SJSA1 (cell line): ENCODE results near the gene RTN4IP1. TPM values are rescaled to one million over a fixed set of nuclear protein-coding genes. Genes with fewer than 3 reads are reported as not detected.

ENCODE experiments used
- DNase-seq, 2 experiments: peaks; one replicate each; pipeline ENCODE4 v3.0.0-alpha.2; 2015 to 2020; ENCODE audit warnings: low spot score in 2 of 2, low read depth in 1 of 2
- H3K27ac ChIP-seq: fragments of 250-450 bp; sonication (Bioruptor Pico); 2 replicates; pipeline ENCODE4 v1.5.1; 2020; ENCODE audit warnings: mild to moderate bottlenecking, moderate library complexity
- H3K27me3 ChIP-seq: fragments of 250-450 bp; sonication (Bioruptor Pico); replicated peaks from 2 replicates; pipeline ENCODE4 v1.5.1; 2020; ENCODE audit warnings: mild to moderate bottlenecking, moderate library complexity
- H3K36me3 ChIP-seq: fragments of 250-450 bp; sonication (Bioruptor Pico); 2 replicates; pipeline ENCODE4 v1.5.1; 2020; ENCODE audit warnings: mild to moderate bottlenecking
- H3K4me1 ChIP-seq: fragments of 250-450 bp; sonication (Bioruptor Pico); replicated peaks from 2 replicates; pipeline ENCODE4 v1.6.1; 2021; ENCODE audit warnings: mild to moderate bottlenecking
- H3K4me3 ChIP-seq: fragments of 250-450 bp; sonication (Bioruptor Pico); 2 replicates; pipeline ENCODE4 v1.5.1; 2020; ENCODE audit warnings: mild to moderate bottlenecking
- H3K9me3 ChIP-seq: fragments of 250-450 bp; sonication (Bioruptor Pico); replicated peaks from 2 replicates; pipeline ENCODE4 v1.5.1; 2020; ENCODE audit warnings: mild to moderate bottlenecking
- total RNA-seq: library from RNA; depleted of rRNA; stranded (reverse); fragments of >200 nt; shearing (Covaris generic); gene quantifications from 2 replicates; pipeline ENCODE4 v1.2.3, GENCODE V29; 2014; rRNA removed

RTN4IP1 gene
- total RNA-seq, 1 experiment from 2014 or later, result 12.8 TPM

GRCh38 chr6:106525882-106526275 lies 103.4 kb downstream of the RTN4IP1 start:
- H3K27ac ChIP-seq, result peak overlapping the region; percentile 33; the same call in 1 of the 2 replicates
- H3K9me3 ChIP-seq, result no peaks in the 10 kb centered on the region
- DNase-seq, result no peak
- H3K36me3 ChIP-seq, result peaks cover 3% of the 10 kb centered on the region
- H3K4me3 ChIP-seq, result no peak overlapping the region
- no peaks in the 10 kb centered on the region for H3K27me3 ChIP-seq
- peaks cover 34% of the 10 kb centered on the region for H3K4me1 ChIP-seq

GRCh38 chr6:106525107-106525881 lies 104.0 kb downstream of the RTN4IP1 start:
- H3K27me3 ChIP-seq, result no peaks in the 10 kb centered on the region

DNA sequence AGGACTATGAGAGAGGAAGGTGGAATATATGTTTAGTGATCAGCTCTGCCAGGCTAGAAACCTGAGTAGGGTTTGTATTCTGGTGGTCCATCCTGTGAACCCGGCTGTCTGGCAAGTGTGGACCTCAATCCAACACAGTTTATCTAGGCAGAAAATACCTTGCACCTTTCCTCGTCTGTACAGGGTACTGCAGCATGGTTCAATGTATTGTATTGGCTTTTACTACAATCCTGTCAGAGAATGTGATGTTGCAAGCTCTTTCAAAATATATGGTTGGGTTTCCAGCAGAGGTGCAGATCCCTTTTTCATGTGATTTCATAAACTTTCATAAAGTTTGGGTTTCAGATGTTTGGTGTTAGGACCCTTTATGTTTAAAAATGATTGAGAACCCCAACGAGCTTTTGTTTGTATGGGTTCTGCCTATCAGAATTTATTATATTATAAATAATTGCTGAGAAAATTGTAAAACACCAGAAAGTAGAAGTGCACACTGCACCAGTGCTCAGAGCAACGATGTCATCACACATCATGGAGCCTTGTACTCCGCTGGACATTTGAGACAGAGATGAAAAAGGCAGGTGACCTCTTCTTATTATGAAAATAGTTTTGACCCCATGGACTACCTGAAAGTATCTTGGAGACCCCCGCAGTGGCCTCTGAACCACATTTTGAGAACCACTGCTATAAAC lies 106.6 kb downstream of the RTN4IP1 start:
- Histone ChIP-seq H3K36me3 (peaks cover 5% of the 10 kb centered on the region), H3K27me3 (no peaks in the 10 kb centered on the region), H3K9me3 (no peaks in the 10 kb centered on the region), H3K4me1 (peaks cover 44% of the 10 kb centered on the region), H3K27ac (no peak overlapping the region), H3K4me3 (no peak overlapping the region)
- no peak for DNase-seq

More at GRCh38 chr6:106525107-106525881, 104.0 kb downstream of the RTN4IP1 start:
- peak in 1 of 2 experiments; percentile 28 for DNase-seq
- Histone ChIP-seq H3K4me1 (peaks cover 35% of the 10 kb centered on the region), H3K9me3 (no peaks in the 10 kb centered on the region), H3K36me3 (peaks cover 5% of the 10 kb centered on the region), H3K27ac (peak overlapping the region; percentile 33), H3K4me3 (peak overlapping the region; percentile 21)

Other genes with a start within 250 kb of the RTN4IP1 start
- 15.0 and 19.3 TPM in 2 replicates for gene QRSL1, start 80 bp upstream of the RTN4IP1 start, total RNA-seq